Erythroblast (primary cell): ENCODE data around the gene PLIN4.

Experiments used
- DNase-seq, 2 experiments: peaks; one replicate each; lab custom pipeline; 2025; lab: John Stamatoyannopoulos, UW
- GATA1 ChIP-seq: IDR thresholded peaks from 2 replicates; pipeline ENCODE4 v1.6.1; 2011; ENCODE audit warnings: low read depth, mild to moderate bottlenecking, control low read depth, low read length, moderate library complexity
- POLR2A ChIP-seq: IDR thresholded peaks from 2 replicates; pipeline ENCODE4 v1.6.1; 2011; ENCODE audit warnings: mild to moderate bottlenecking, low read length

PLIN4 gene

GRCh38 chr19:4501691-4502090 is 16.6 kb downstream of the PLIN4 start:
- no peak for TF ChIP-seq POLR2A

DNA sequence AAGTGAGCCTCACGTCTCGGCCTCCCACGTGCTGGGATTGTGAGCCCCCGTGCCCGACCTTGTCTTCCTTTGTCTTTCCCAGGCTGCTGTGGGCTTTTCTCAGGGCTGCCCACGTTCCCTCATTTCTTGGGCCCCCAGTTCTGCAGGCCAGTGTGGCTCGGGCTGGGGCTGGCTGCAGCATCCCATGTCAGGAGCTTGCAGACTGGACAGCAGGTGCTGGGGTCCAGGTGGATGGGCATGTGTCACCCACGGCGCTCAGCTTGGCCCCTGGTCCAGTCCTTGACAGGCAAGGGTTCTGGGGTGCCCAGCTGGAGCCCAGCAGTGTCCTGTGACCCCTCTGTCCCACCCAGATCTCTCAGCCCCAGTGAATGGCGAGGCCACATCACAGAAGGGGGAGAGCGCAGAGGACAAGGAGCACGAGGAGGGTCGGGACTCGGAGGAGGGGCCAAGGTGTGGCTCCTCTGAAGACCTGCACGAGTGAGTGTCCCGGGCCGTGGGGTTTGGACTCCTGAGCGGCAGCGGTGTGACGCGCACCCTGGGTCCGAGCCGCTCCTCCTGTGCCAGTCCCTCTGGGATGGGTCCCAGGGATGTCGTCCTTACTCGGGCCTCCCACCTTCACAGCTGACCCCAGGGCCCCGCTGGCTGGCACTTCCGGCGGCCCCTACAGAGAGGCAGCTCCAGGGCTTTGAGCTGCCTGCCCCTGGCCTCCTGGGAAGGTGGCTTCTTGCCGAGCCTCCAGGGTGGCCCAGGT is 17.3 kb downstream of the PLIN4 start:
- no peak for DNase-seq
- TF ChIP-seq POLR2A: no peak
- TF ChIP-seq GATA1: no peak

More at GRCh38 chr19:4501691-4502090, 16.6 kb downstream of the PLIN4 start:
- DNase-seq: no peak

DNA sequence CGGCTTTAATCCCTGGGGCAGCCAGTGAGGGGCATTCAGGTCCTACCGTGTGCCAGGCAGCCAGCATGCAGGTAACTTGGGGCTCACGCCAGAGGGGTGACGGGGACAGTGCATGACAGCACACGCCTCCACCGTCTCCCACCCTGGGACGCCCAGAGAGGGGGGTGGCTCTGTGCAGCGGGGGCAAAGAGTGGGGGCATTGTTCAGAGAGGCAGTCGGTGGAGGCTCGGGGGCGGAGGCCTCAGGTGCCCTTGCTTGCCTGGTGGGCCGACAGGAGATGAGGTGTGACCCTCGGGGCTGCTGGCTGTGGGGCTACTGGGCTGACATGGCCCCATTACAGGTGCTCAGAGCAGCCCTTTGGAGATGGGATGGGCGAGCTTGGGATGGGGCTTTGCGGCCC is 18.4 kb downstream of the PLIN4 start:
- no peak for DNase-seq
- TF ChIP-seq GATA1 (no peak), POLR2A (no peak)

DNA sequence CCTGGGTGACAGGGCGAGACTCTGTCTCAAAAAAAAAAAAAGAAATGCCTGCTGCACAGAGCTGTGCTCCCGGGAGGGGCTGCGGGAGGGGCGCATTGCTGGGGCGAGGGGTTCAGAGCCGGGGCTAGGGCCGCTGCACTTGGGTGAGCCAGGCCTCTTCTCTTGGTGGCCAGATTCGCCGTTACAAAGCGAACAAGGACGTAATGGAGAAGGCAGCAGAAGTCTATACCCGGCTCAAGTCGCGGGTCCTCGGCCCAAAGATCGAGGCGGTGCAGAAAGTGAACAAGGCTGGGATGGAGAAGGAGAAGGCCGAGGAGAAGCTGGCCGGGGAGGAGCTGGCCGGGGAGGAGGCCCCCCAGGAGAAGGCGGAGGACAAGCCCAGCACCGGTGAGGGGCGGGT is 19.0 kb downstream of the PLIN4 start:
- TF ChIP-seq GATA1: no peak
- DNase-seq: no peak

- DNase-seq: no peak
- TF ChIP-seq GATA1 (no peak), POLR2A (no peak)
Measured at GRCh38 chr19:4498694-4499093, 19.6 kb downstream of the PLIN4 start.

DNA sequence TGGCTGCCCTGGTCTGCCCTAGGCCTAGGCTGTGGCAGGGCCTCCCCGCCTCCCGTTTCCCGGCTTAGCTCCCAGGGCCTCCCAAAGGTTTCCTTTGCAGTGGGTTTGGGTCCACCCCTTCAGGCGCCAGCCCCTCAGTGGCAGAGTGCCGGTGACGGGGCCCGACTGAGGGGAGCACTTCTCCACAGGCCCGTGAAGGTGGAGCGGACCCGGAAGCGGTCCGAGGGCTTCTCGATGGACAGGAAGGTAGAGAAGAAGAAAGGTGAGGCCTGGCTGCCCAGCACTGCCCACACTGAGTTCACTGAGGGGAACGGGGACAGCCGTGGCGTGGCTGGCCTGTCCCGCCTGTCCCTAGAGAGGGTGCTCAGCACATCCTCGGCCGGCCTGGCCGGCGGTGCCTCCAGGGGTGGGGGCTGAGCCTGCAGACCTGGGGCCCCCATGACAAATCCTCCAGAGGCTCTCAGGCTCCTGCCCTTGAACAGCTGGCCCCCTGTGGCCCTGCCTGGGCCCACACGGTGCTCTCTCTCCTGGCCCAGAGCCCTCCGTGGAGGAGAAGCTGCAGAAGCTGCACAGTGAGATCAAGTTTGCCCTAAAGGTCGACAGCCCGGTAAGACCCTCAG is 20.4 kb downstream of the PLIN4 start:
- TF ChIP-seq GATA1: no peak
- no peak for TF ChIP-seq POLR2A

DNA sequence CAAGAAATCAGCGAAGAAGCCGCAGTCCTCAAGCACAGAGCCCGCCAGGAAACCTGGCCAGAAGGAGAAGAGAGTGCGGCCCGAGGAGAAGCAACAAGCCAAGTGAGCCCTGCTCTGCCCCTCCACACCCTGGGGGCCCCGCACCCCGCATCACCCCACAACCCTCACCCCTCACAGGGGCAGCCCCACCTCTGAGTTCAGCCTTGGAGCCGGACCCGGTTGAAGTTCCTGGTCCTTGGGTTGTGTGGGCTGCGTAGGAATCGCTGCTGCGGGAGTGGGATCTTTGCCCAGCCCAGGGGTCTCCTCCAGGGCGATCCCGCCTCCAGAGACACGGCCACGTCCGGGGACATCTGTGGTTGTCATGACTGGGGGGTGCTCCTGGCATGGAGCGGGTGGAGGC is 22.0 kb downstream of the PLIN4 start:
- TF ChIP-seq GATA1 (no peak), POLR2A (no peak)
- no peak for DNase-seq

More for the DNA sequence above, 20.4 kb downstream of the PLIN4 start:
- DNase-seq: no peak

GRCh38 chr19:4495471-4495870 is 22.8 kb downstream of the PLIN4 start:
- TF ChIP-seq GATA1: no peak
- no peak for TF ChIP-seq POLR2A
- no peak for DNase-seq

- no peak for TF ChIP-seq POLR2A
- no peak for TF ChIP-seq GATA1
- no peak for DNase-seq
Measured at GRCh38 chr19:4494691-4495064, 23.6 kb downstream of the PLIN4 start.

DNA sequence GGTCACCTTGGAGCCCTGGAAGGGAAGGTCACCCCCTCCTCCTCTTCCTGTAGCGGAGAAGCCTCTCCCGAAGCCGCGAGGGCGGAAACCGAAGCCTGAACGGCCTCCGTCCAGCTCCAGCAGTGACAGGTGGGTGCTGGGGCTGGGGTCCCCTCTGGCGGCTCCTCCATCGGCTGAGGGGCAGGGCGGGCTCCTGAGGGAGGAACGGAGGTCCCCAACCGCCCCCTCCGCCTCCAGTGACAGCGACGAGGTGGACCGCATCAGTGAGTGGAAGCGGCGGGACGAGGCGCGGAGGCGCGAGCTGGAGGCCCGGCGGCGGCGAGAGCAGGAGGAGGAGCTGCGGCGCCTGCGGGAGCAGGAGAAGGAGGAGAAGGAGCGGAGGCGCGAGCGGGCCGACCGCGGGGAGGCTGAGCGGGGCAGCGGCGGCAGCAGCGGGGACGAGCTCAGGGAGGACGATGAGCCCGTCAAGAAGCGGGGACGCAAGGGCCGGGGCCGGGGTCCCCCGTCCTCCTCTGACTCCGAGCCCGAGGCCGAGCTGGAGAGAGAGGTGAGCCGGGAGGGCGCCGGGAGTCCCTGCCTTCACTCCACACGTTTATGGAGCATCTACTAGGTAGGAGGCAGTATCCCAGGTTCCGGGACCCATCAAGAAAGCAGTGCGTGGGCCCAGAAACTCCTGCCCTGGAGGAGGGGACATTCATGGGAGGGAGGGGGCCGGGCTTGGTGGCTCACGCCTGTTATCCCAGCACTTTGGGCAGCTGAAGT is 24.2 kb downstream of the PLIN4 start:
- TF ChIP-seq GATA1: no peak
- no peak for TF ChIP-seq POLR2A
- no peak for DNase-seq

GRCh38 chr19:4493104-4493928 is 25.0 kb downstream of the PLIN4 start:
- DNase-seq: peak in 1 of 2 experiments; percentile 45
- TF ChIP-seq POLR2A (no peak), GATA1 (no peak)

- DNase-seq: no peak
- no peak for TF ChIP-seq POLR2A
- TF ChIP-seq GATA1: no peak
Measured at GRCh38 chr19:4492337-4493103, 25.8 kb downstream of the PLIN4 start.

DNA sequence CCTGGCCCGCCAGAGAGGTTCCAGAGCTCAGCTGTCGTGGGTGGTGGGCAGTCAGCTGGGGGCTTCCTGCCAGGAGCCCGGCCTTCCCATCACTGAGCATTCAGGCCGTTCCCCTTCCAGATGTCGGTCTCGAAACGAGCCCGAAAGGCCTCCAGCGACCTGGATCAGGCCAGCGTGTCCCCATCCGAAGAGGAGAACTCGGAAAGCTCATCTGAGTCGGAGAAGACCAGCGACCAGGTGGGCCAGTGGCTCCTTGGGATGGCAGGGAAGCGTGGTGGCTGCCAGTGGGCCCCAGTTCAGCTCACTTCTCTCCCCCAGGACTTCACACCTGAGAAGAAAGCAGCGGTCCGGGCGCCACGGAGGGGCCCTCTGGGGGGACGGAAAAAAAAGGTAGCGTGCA is 26.8 kb downstream of the PLIN4 start:
- TF ChIP-seq GATA1 (no peak), POLR2A (no peak)
- no peak for DNase-seq
